GM12872 (cell line): ENCODE data around the gene CRHR2.

Experiments used
- TF ChIP-seq, protein P1 (sequence below): IDR thresholded peaks from 3 replicates; pipeline ENCODE4 v1.5.1; 2011; ENCODE audit warnings: low read depth, mild to moderate bottlenecking, low read length, moderate library complexity; ENCODE audit not compliant: insufficient read depth

Gene CRHR2

DNA sequence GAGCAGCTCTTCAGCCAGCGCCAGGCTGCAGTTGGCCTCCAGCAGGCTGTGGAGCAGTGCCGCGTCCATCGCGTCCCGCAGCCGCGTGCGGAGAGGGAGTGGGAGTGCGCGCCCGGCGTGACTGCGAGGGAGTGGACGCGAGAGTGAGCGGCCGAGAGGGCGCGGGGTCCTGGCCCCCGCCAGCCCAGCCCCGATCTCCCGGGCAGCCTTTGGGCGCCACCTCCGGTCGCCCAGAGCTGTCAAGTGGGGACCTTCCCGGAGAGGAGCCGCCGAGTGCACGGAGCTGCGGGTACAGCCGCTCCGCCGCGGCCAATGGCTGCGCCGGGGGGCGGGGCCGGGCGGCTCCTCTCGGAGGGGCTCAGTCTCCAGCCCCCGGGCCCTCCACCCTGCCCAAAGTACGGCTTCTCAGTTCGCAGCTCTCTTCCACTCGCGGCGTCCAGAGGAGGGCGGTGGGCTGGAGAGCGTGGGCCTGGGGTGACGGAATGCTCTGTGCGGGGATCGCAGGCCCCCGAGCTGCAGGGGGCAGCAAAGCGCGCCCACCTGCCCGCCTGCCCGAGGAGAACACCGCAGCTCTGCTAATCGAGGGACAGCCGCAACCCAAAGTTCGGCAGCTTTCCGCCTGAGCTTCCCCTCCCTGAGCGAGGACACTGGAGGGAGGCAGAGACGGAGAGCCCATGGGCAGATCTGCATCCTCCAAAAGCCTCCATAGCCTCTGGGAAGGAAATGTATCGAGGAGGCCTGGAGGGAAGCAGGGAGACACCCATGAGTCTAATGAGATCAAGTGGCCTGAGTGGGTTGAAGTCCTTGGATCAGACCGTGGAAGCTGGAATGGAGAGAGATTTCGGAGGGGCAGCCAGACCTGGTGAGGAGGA lies at the start of gene CRHR2:
TSS of gene CRHR2 (minus strand) at position 245 of the 872 bp plus-strand sequence. CDS start at position 69, 176 bp downstream.
- TF ChIP-seq, protein P1, sequence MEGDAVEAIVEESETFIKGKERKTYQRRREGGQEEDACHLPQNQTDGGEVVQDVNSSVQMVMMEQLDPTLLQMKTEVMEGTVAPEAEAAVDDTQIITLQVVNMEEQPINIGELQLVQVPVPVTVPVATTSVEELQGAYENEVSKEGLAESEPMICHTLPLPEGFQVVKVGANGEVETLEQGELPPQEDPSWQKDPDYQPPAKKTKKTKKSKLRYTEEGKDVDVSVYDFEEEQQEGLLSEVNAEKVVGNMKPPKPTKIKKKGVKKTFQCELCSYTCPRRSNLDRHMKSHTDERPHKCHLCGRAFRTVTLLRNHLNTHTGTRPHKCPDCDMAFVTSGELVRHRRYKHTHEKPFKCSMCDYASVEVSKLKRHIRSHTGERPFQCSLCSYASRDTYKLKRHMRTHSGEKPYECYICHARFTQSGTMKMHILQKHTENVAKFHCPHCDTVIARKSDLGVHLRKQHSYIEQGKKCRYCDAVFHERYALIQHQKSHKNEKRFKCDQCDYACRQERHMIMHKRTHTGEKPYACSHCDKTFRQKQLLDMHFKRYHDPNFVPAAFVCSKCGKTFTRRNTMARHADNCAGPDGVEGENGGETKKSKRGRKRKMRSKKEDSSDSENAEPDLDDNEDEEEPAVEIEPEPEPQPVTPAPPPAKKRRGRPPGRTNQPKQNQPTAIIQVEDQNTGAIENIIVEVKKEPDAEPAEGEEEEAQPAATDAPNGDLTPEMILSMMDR = peak; percentile 34; the same call in 1 of the 3 replicates

DNA sequence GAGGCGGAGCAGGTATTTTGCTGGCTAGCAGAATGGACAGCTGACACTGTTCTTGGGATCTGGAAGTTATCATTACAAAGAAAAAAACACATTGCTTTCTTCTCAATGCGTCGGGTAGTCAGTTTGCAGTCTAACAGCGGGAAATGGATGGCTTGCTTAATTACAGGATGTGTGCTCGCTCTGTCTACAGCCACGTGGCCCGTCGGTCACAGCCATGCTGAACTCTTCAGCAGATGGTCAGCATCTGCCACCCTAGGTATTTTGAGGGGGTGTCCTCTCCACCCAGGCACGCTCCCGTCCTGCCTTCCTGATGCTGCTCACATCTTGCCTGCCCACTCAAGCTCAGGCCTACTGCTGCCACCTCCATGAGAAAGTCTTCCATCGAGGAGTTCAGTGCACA lies 49.3 kb upstream of the CRHR2 start:
- TF ChIP-seq, protein P1 = no peak

DNA sequence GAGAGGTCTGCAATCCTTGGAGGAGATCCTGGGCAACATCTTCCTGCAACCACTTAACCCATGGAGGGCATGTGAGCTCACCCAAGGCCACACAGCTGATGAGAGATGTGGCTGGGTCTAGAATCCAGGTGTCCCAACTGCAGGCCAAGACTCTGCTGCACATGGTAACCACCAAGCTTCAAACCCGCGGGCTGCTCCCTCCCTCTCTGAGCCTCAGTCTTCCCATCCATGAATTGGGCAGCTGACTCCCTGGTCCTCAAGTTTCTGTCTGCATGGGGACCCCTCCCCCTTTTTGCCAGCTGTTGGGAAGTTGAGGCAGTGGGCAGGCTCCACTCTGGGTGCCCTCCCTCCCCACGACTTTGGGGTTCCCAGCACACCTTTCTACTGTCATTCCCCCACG lies 48.7 kb upstream of the CRHR2 start:
- TF ChIP-seq, protein P1 = no peak

DNA sequence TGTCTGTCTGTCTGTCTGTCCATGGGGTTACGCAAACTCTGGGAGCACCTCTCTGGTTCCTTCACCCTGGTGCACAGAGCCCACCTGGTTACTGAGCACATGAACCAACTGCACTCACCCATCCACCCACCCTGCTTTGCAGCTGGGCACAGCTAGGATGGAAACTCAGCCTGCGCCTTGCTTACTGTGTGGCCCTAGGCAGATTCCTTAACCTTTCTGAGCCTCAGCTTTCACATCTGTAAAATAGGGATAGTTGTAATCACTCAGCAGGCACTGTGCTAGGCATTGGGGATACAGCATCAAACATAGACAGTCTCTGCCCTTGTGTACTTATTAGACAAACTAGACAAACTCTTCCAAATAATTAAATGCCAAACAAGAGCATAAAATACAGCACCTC lies 47.8 kb upstream of the CRHR2 start:
- TF ChIP-seq, protein P1 = no peak

DNA sequence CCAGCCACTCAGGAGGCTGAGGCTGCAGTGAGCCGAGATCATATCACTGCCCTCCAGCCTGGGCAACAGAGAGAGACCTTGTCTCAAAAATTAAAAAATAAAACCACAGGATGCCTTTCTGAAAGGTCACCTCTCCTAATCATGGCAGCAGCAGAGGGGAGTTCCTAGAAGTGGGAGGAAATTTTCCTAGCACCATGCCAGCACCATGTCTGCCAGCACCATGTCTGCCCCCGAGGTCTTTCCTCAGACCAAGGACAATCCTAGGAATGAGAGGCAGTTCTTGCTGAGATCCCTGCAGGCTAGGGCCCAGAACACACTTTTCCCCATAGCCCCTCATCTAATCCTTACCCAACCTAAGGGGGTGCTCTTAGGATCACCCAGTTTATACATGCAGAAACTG lies 47.4 kb upstream of the CRHR2 start:
- TF ChIP-seq, protein P1 = no peak

DNA sequence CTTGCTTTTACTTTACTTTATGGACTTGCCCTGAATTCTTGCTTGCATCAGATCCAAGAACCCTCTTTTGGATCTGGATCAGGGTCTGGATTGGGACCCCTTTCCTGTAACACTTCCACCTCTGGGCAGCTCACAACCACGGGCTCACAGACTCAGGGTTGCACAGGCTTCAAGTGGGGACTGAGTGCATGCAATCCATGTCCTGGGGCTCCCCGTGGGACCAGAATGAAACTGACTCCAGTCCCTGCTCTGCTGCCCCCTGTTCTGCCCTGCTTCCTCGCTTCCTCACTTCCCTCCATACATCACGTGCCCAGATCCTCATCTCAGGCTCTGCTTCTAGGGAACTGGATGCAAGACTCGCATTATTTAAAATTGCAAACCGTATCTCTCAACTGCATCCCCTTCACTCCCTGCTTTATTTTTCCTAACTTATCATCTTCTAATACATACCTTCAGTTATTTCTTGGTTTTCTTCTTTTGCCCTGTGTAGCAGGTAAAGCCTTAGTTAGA lies 46.4 kb upstream of the CRHR2 start:
- TF ChIP-seq, protein P1 = no peak

DNA sequence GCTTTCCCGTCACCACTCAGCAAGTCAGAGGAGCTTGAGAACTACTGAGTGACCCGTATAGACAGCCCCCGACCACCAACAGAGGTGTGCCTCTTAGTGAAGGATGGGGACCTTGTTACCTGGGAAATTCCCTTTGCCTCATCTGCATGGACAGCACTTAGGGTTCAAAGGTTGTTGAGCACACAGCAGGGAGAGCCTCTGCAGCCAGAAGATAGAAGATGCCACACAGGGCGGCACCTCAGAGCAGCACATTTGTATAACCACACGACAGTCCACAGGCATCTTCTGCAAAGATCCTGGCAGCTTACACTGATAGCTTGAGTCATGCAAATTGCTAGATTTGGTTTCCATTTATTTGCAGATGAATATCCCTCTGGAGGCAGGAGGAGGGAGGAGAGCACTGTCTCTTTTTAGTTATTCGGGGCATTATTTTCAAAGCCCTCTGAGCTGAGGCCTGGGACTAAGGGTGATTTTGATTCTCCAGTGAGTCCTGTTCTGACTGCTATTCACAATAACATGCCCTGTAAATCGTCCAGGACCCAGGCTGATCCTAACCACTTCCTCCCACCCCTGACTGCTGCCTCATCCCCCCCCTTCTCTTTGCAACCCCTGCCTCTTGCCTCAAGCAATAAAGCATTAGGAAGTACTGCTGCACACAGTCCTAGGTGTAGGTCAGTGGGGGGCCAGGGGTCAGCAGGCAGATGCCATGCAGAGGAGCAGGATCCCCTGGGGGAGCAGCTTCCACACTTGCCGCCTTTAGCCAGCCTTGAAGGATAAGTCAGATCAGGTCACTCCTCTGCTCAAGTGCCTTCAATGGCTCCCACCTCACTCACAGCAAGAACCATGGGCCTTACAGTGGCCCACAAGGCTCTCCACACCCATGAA lies 45.0 kb upstream of the CRHR2 start:
- TF ChIP-seq, protein P1 = no peak
